Panc1 (cell line): ENCODE results near the gene LIPC.

ENCODE experiments used
- SIN3A ChIP-seq: IDR thresholded peaks from 2 replicates; pipeline ENCODE4 v1.6.1; 2012; ENCODE audit warnings: low read depth, mild to moderate bottlenecking, low read length, moderate library complexity, borderline replicate concordance; ENCODE audit not compliant: insufficient read depth
- TF ChIP-seq, protein P1 (sequence below), 2 experiments: IDR thresholded peaks; 2 replicates each; pipeline ENCODE4 v1.6.1; 2011 to 2012; ENCODE audit warnings: low read depth in 2 of 2, control low read depth in 1 of 2, low read length in 1 of 2, mild to moderate bottlenecking in 1 of 2, moderate library complexity in 1 of 2; ENCODE audit not compliant: insufficient read depth in 1 of 2
- TF ChIP-seq, protein P2 (sequence below): fragments of 450-650 bp; IDR thresholded peaks from 2 replicates; pipeline ENCODE4 v1.5.1; 2017; ENCODE audit warnings: mild to moderate bottlenecking

DNA sequence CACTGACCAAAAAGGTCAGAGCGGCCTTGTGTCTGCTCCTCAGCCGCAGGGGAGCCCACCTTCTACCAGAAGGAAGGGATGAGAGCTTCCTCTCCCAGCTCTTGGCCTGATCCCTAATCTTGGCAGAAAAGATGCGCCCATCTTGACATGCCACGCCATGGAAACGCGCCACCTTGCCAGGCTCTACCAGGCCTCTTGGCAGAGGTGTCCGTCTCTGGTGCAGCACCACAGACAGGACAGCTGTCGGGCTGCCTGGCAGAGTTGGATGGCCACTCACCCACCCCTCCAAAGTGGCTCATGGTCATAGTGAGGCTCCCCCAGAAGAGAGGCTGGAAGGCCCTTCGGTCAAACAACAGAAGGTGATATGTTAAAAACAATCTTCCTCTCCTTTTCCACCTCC lies 105.2 kb downstream of the LIPC start:
- no peak for TF ChIP-seq SIN3A
- TF ChIP-seq, protein P1, sequence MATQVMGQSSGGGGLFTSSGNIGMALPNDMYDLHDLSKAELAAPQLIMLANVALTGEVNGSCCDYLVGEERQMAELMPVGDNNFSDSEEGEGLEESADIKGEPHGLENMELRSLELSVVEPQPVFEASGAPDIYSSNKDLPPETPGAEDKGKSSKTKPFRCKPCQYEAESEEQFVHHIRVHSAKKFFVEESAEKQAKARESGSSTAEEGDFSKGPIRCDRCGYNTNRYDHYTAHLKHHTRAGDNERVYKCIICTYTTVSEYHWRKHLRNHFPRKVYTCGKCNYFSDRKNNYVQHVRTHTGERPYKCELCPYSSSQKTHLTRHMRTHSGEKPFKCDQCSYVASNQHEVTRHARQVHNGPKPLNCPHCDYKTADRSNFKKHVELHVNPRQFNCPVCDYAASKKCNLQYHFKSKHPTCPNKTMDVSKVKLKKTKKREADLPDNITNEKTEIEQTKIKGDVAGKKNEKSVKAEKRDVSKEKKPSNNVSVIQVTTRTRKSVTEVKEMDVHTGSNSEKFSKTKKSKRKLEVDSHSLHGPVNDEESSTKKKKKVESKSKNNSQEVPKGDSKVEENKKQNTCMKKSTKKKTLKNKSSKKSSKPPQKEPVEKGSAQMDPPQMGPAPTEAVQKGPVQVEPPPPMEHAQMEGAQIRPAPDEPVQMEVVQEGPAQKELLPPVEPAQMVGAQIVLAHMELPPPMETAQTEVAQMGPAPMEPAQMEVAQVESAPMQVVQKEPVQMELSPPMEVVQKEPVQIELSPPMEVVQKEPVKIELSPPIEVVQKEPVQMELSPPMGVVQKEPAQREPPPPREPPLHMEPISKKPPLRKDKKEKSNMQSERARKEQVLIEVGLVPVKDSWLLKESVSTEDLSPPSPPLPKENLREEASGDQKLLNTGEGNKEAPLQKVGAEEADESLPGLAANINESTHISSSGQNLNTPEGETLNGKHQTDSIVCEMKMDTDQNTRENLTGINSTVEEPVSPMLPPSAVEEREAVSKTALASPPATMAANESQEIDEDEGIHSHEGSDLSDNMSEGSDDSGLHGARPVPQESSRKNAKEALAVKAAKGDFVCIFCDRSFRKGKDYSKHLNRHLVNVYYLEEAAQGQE (IDR thresholded peaks at IDR 0.05; ENCODE audit: insufficient read depth in 1 of 2, low read depth in 2 of 2, low read length in 1 of 2), result no peak
- TF ChIP-seq, protein P2, sequence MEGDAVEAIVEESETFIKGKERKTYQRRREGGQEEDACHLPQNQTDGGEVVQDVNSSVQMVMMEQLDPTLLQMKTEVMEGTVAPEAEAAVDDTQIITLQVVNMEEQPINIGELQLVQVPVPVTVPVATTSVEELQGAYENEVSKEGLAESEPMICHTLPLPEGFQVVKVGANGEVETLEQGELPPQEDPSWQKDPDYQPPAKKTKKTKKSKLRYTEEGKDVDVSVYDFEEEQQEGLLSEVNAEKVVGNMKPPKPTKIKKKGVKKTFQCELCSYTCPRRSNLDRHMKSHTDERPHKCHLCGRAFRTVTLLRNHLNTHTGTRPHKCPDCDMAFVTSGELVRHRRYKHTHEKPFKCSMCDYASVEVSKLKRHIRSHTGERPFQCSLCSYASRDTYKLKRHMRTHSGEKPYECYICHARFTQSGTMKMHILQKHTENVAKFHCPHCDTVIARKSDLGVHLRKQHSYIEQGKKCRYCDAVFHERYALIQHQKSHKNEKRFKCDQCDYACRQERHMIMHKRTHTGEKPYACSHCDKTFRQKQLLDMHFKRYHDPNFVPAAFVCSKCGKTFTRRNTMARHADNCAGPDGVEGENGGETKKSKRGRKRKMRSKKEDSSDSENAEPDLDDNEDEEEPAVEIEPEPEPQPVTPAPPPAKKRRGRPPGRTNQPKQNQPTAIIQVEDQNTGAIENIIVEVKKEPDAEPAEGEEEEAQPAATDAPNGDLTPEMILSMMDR, result no peak
